GM18907 (cell line): ENCODE results near the gene TLR10.
"Not testable (repeated sequence)": the region's sequence is repeated elsewhere in the genome, so short reads cannot be mapped to it uniquely, and the experiment has no call there.

Experiments used
- ATAC-seq: cut with Tn5 transposase; IDR thresholded peaks from one replicate; pipeline ENCODE4 v1.9.1; 2021; ENCODE audit warnings: mild to moderate bottlenecking, moderate library complexity; ENCODE audit not compliant: unreplicated experiment

Gene TLR10

GRCh38 chr4:38782452-38783108, at the start of gene TLR10:
Gene TLR10, minus strand, starts transcription at chr4:38782990. Its CDS starts 7,400 bp downstream, at chr4:38775590.
- ATAC-seq: peak; percentile 61

GRCh38 chr4:38832206-38832605, 49.4 kb upstream of the TLR10 start:
- no peak for ATAC-seq

GRCh38 chr4:38831653-38832052, 48.9 kb upstream of the TLR10 start:
- ATAC-seq: no peak

DNA sequence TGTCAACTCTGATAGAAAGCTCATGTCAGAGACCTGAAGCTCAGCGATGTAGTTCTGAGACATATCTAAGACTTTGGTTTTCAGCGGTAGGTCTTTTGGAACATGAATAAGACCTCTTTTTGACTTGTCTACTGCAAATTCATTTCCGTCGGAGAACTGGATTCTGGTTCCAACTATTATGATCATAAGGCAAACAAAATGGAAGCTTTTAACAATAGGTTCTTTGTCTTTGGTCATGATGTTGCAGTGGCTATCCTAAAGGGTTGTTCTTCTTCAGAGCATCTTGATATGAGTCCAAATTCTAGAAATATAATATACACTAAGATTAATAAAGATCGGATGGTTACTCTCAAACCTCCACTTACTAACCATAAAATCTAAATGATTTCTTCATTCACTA, 46.4 kb upstream of the TLR10 start:
- ATAC-seq: no peak

DNA sequence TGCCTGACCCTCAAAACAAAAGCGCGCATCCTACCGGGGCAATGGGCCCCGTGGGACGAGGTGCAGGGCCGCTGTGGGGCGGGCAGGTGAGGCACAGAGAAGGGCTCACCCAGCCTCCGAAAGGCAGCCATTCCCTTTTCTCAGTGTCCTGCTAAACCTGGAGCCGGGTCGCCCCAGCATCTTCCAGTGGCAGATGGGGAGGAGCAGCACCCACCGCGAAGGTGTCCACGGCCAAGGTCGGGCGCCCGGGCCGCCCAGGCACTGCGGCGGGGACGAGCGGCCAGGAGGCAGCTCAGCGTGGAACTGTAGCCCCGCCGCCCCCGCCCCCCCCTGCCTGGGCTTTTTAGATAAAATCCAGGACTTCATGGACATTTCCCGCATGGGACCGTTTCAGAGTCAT, 41.0 kb upstream of the TLR10 start:
- no peak for ATAC-seq

DNA sequence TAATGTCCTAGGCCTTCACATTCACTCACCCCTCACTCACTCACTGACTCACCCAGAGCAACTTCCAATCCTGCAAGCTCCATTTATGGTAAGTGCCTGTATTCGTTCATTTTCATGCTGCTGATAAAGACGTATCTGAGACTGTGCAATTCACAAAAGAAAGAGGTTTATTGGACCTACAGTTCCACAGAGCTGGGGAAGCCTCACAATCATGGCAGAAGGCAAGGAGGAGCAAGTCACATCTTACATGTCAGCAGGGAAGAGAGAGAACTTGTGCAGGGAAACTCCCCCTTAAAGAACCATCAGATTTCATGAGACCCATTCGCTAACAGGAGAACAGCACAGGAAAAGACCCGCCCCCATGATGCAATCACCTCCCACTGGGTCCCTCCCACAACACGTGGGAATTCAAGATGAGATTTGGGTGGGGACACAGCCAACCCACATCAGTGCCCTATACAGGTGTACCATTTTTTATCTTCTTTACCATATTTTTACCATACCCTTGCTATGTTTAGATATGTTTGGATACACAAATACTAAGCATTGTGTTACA, 40.0 kb upstream of the TLR10 start:
- no peak for ATAC-seq

- ATAC-seq: no peak
These were observed 38.9 kb upstream of the TLR10 start for GRCh38 chr4:38821739-38822138.

DNA sequence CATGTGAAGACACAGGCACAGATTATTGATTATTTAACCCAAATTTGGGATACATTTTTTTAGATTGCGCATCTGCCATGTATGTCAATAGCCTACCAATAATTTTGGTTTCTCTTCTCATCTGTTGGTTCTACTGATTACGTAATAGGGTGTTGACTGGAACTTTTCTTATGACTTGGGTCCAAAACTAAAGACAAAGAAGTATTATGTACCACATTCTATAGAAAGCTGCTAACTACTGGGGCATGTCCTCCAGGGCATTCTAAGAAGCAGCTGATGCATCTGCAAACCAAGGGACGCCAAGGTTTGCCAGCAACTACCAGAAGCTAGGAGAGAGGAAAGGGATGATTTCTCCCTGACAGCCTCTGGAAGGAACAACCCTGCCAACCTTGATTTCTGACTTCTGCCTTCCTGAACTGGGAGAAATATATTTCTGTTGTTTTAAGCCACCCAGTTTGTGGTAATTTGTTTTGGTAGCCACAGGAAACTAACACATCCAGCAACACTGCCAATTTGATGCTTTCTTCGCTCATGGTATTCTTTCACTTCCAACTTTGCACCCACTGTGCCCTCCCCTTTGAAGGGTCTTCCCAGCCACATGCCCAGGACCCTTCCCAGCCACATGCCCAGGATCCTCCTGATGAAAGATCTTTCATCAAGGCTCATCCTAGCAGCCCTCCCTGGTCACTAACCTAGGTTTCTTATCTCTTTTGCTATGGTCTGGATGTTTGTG, 37.7 kb upstream of the TLR10 start:
- ATAC-seq: peak; percentile 60

DNA sequence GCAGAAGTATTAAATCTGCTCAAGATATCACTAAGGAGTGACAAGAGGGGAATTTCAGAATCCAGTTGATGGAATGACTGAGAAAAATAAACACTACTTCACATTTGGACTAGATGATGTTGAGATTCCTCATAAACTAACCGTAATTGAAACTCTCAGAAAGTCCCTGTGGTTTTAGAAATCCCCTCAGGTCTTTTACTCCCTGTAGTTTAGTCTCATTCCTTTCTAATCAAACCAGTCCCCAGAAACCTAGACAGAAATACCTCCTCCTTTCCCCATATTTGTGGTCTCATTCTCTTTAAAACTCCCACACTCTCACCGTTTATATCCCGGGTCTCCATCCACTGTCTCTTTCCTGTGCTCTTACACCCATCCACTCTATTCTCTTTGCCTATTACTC, 36.8 kb upstream of the TLR10 start:
- peak; percentile 39 for ATAC-seq

- ATAC-seq: peak; percentile 58
These were observed 35.7 kb upstream of the TLR10 start for GRCh38 chr4:38818441-38818976.

DNA sequence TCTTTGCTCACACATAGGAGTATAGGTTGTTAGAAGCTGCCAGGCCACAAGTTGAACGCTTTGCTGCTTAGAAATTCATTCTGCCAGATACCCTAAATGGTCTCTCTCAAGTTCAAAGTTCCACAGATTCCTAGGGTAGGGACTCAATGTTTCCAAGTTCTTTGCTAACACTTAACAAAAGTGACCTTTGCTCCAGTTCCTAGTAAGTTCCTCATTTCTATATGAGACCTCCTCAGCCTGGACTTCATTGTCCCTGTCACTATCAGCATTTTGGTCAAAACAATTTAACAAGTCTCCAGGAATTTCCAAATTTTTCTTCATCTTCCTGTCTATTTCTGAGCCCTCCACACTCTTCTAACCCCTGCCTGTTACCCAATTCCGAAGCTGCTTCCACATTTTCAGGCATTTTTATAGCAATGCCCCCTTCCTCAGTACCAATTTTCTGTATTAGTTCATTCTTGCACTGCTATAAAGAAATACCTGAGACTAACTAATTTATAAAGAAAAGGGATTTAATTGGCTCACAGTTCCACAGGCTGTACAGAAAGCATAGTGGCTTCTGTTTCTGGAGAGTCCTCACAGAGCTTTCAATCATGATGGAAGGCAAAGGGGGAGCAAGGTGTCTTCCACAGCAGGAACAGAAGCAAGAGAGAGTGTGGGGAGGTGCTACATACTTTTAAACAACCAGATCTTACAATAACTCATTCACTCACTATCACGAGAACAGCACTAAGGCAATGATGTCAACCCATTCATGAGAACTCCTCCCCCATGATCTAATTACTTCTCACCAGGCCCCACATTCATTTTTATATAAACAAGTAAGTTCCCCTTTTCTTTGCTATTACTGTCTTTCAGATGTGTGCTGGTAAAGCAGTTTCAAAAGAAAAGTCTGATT, 33.3 kb upstream of the TLR10 start:
- no peak for ATAC-seq

- no peak for ATAC-seq
These were observed 31.6 kb upstream of the TLR10 start for GRCh38 chr4:38814386-38814785.

- ATAC-seq: no peak
These were observed 28.5 kb upstream of the TLR10 start for GRCh38 chr4:38811297-38811696.

DNA sequence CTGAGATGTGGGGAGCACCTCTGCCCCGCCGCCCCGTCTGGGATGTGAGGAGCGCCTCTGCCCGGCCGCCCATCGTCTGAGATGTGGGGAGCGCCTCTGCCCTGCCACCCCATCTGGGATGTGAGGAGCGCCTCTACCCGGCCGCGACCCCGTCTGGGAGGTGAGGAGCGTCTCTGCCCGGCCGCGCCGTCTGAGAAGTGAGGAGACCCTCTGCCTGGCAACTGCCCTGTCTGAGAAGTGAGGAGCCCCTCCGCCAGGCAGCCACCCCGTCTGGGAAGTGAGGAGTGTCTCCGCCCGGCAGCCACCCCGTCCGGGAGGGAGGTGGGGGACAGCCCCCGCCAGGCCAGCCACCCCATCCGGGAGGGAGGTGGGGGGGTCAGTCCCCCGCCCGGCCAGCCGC, 24.7 kb upstream of the TLR10 start:
- not testable (repeated sequence) for ATAC-seq

GRCh38 chr4:38806251-38806650, 23.5 kb upstream of the TLR10 start:
- ATAC-seq: not testable (repeated sequence)

- peak; percentile 82 for ATAC-seq
These were observed 22.8 kb upstream of the TLR10 start for GRCh38 chr4:38805530-38806145.

DNA sequence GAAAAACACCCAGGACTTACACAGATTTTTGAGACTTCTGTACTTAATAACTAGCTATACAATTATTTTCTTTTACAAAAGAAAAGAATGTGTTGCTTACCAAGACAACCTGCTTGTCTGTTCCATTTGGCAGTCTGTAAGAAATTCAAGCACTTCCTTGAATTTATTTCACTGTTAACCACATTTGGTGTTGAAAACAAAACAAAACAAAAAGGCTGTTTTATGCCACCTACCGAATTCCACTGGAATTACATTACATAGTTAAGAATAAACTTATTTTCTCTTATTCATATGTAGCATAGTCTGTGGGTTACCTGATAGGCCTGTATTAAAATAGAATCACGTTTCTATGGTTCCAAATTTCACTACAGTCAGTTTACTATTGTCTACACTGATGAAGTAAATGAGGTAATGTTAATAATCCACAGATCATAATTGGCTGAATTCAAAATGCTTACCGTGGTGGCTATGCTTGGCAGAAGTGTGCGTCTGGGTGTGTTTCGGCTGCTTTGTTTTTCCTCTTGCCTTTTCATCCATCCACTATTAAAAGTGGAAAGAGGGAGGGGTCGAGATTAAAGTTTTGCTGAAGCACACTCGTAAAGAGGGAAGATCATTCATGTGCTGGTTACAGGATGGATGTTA, 22.0 kb upstream of the TLR10 start, which contains the start of gene TLR1:
Gene TLR1, minus strand, starts transcription at position 138 of the 642 bp plus-strand sequence. CDS start 5,960 bp downstream, outside the sequence.
- ATAC-seq: peak; percentile 31

GRCh38 chr4:38803833-38804653, 21.3 kb upstream of the TLR10 start:
- ATAC-seq: peak; percentile 61
